ENCODE measurements around the gene TRHDE. TPM values are rescaled to one million over a fixed set of nuclear protein-coding genes. Genes with fewer than 3 reads are reported as not detected.

The TRHDE gene
- total RNA-seq, 4 donors from 2014 or later, result 0.05 to 0.81 (median 0.40) TPM

- DNase-seq, result no peak
- TF ChIP-seq CTCF (IDR thresholded peaks at IDR 0.05) (no peak), POLR2A (IDR thresholded peaks at IDR 0.05) (no peak)
- Histone ChIP-seq H3K27ac (no peak overlapping the region), H3K27me3 (no peaks in the 10 kb centered on the region), H3K9me3 (no peaks in the 10 kb centered on the region), H3K36me3 (no peaks in the 10 kb centered on the region), H3K4me3 (replicated peaks in 1 of 3) (no peak overlapping the region), H3K4me1 (no peaks in the 10 kb centered on the region)
- 88 to 90% methylated on average over 6 to 7 of the region's 7 CpGs for whole genome bisulfite sequencing, 2 donors
- intact Hi-C loops (cut with DNase I), result no loop called here
Observed at GRCh38 chr12:72432037-72432604, 160.0 kb downstream of the TRHDE start.

DNA sequence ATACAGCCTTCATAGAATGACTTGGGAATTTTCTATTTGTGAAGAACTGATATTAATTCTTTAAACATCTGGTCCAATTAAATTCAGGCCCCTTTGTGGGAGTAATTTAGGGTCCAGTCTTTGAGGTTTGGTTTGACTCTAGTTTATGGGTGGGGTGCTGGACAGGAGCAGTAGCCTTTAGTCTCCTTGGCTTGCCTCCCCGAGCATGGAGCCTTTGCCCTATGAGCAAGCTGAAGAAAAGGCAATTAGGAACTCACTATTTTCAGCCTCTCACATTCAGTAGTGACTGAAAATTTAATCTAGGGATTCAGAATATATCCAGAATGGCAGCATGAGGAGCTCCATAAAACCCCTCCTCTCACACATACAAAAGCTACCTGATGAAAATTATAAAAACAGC, 161.1 kb downstream of the TRHDE start:
- Histone ChIP-seq H3K36me3 (no peaks in the 10 kb centered on the region), H3K4me3 (replicated peaks in 1 of 3) (no peak overlapping the region), H3K27me3 (no peaks in the 10 kb centered on the region), H3K27ac (no peak overlapping the region), H3K4me1 (no peaks in the 10 kb centered on the region), H3K9me3 (no peaks in the 10 kb centered on the region)
- intact Hi-C loops (cut with DNase I), result no loop called here
- DNase-seq, result no peak
- WGBS, 2 donors, result 62 to 78% methylated on average over 1 of the region's 1 CpG
- no peak for TF ChIP-seq POLR2A (IDR thresholded peaks at IDR 0.05)
- TF ChIP-seq CTCF (IDR thresholded peaks at IDR 0.05), result no peak

- no peaks in the 10 kb centered on the region for H3K4me1 ChIP-seq
- TF ChIP-seq POLR2A (IDR thresholded peaks at IDR 0.05) (no peak), CTCF (IDR thresholded peaks at IDR 0.05) (no peak)
- DNase-seq, result no peak
- WGBS, 2 donors, result 89 to 90% methylated on average over 1 of the region's 1 CpG
- no peaks in the 10 kb centered on the region for H3K27me3 ChIP-seq
- intact Hi-C loops (cut with DNase I), result no loop called here
- H3K4me3 ChIP-seq (replicated peaks in 1 of 3), result no peak overlapping the region
- H3K9me3 ChIP-seq, result no peaks in the 10 kb centered on the region
- H3K27ac ChIP-seq, result no peak overlapping the region
- H3K36me3 ChIP-seq, result no peaks in the 10 kb centered on the region
Observed at GRCh38 chr12:72434999-72435398, 162.8 kb downstream of the TRHDE start.

- no peak for TF ChIP-seq CTCF (IDR thresholded peaks at IDR 0.05)
- no peak for TF ChIP-seq POLR2A (IDR thresholded peaks at IDR 0.05)
- intact Hi-C loops (cut with DNase I), result no loop called here
- Histone ChIP-seq H3K4me1 (no peaks in the 10 kb centered on the region), H3K9me3 (no peaks in the 10 kb centered on the region), H3K27me3 (no peaks in the 10 kb centered on the region), H3K4me3 (replicated peaks in 1 of 3) (no peak overlapping the region), H3K27ac (no peak overlapping the region), H3K36me3 (no peaks in the 10 kb centered on the region)
- no peak for DNase-seq
- WGBS, 2 donors, result 80 to 91% methylated on average over 2 of the region's 2 CpGs
Observed at GRCh38 chr12:72442217-72442616, 170.0 kb downstream of the TRHDE start.

GRCh38 chr12:72444125-72444524, 172.0 kb downstream of the TRHDE start:
- DNase-seq, result no peak
- no peaks in the 10 kb centered on the region for H3K4me1 ChIP-seq
- intact Hi-C loops (cut with DNase I), result no loop called here
- no peaks in the 10 kb centered on the region for H3K36me3 ChIP-seq
- no peak overlapping the region for H3K27ac ChIP-seq
- no peaks in the 10 kb centered on the region for H3K27me3 ChIP-seq
- TF ChIP-seq POLR2A (IDR thresholded peaks at IDR 0.05) (no peak), CTCF (IDR thresholded peaks at IDR 0.05) (no peak)
- no peaks in the 10 kb centered on the region for H3K9me3 ChIP-seq
- H3K4me3 ChIP-seq (replicated peaks in 1 of 3), result no peak overlapping the region
